ENCODE measurements around the gene MUTYH. TPM values are rescaled to one million over a fixed set of nuclear protein-coding genes. Genes with fewer than 3 reads are reported as not detected.

MUTYH gene
- polyA plus RNA-seq, 2 of the 4 experiments (the other 2 are of a cell fraction): 9.0 to 12.4 TPM

DNA sequence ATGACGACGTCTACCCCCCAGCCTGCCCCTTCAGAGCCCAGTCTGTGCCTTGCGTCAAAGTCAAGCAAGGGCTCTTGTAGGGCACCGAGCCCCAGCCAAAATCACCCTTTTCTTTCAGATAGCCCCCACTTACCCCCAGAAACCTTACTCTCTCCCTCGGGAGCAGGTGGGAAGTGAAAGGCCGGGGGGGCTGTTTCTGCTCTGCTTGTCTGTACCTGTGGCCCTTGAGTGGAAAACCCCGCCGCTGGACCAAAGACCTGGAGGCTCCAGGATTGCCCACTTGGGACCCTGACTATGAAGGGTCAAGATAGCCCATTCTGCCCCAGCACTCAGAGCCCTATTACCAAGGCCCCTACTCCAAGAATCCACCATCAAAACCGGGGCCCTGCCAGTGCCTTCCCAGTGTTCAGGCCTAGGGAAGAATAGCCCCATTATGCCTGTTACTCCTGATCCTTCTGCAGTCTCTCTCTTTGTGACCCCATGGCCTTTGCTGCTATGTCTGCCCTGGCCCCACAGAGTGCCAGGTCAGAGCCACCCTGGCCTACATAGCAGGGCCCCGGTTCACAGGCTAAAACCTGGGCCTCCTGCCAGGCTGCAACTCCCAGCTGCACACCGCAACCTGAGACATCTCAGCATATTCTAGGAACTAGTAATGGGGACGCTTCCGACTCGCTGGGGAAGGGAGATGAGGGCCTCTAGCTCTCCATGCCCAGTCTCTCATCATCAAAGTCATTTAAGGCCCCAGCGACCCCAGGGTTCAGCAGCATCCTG lies 35.7 kb downstream of the MUTYH start:
- no peak for TF ChIP-seq MAFK (IDR thresholded peaks at IDR 0.05; ENCODE audit: partially characterized antibody)
- no peak for TF ChIP-seq RAD21 (conservative IDR thresholded peaks at IDR 0.05 in 1 of 2, IDR thresholded peaks at IDR 0.05 in 1 of 2)
- ATAC-seq: no peak
- peak overlapping the region; percentile 52 for H3K4me3 ChIP-seq
- CTCF ChIA-PET: interaction anchor here (1.1 to 17.3 kb wide), 6 partner anchors 10 to 292 kb away, joined by 3 to 488 read pairs (median 3); partner anchors contain the start of genes HECTD3 and UROD
- peak overlapping the region; percentile 83 for H3K4me2 ChIP-seq
- H3K4me1 ChIP-seq: peaks cover 7% of the 10 kb centered on the region
- no peaks in the 10 kb centered on the region for H3K9me3 ChIP-seq
- POLR2A ChIA-PET: interaction anchor here (1.2 to 2.6 kb wide), 7 partner anchors 20 to 529 kb away, joined by 3 to 57 read pairs (median 6); partner anchors contain the start of genes HECTD3, MUTYH, PLK3 and RPS8
- H3K27ac ChIP-seq: peak overlapping the region; percentile 94 to 99
- no peak for FAIRE-seq
- 34% methylated on average over 5 of the region's 15 CpGs for WGBS (ENCODE audit: missing lambda C conversion rate)
- DNase-seq (ENCODE audit: low read depth in 1 of 2, low spot score in 1 of 2): no peak

- no peaks in the 10 kb centered on the region for H3K9me3 ChIP-seq
- peak; percentile 94 to 95 for ATAC-seq
- peak; percentile 87 to 95 for DNase-seq (ENCODE audit: low read depth in 1 of 2, low spot score in 1 of 2)
- ChIA-PET POLR2A (interaction anchor here (0.6 to 2.6 kb wide), 44 partner anchors 8 to 582 kb away, joined by 3 to 57 read pairs (median 4); partner anchors contain the start of genes AKR1A1, EIF2B3, HECTD3 and HPDL), CTCF (interaction anchor here (0.6 to 17.3 kb wide), 19 partner anchors 9 to 516 kb away, joined by 3 to 488 read pairs (median 3); partner anchors contain the start of genes EIF2B3, HECTD3, HPDL and TOE1)
- H3K4me3 ChIP-seq: peak overlapping the region; percentile 64
- peak overlapping the region; percentile 94 to 99 for H3K27ac ChIP-seq
- H3K4me1 ChIP-seq: peaks cover 7% of the 10 kb centered on the region
- no peak for FAIRE-seq
- 2% methylated on average over 23 of the region's 68 CpGs for WGBS (ENCODE audit: missing lambda C conversion rate)
- H3K4me2 ChIP-seq: peak overlapping the region; percentile 83
- TF ChIP-seq, protein P1, sequence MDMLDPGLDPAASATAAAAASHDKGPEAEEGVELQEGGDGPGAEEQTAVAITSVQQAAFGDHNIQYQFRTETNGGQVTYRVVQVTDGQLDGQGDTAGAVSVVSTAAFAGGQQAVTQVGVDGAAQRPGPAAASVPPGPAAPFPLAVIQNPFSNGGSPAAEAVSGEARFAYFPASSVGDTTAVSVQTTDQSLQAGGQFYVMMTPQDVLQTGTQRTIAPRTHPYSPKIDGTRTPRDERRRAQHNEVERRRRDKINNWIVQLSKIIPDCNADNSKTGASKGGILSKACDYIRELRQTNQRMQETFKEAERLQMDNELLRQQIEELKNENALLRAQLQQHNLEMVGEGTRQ (IDR thresholded peaks at IDR 0.05): no peak
- TF ChIP-seq KDM1A (IDR thresholded peaks at IDR 0.05; ENCODE audit: low read depth) (no peak), FOXS1 (CRISPR knock-in tag; IDR thresholded peaks at IDR 0.05) (no peak), HOXA7 (CRISPR knock-in tag; IDR thresholded peaks at IDR 0.05) (no peak), HOXB5 (CRISPR knock-in tag; IDR thresholded peaks at IDR 0.05) (0 out of 2 replicates have a peak, but pooled peaks have one; percentile 24), ELK1 (IDR thresholded peaks at IDR 0.05; ENCODE audit: low read depth, low read length) (no peak), MYC (IDR thresholded peaks at IDR 0.05; ENCODE audit: borderline replicate concordance, low read length) (peak; percentile 48; the same call in 1 of the 2 replicates), JUNB (IDR thresholded peaks at IDR 0.05) (no peak), MAX (IDR thresholded peaks at IDR 0.05) (peak; percentile 80), SMC3 (IDR thresholded peaks at IDR 0.05) (peak; percentile 77), PHF8 (IDR thresholded peaks at IDR 0.05; ENCODE audit: borderline replicate concordance, low read depth) (peak; percentile 67; the same call in 1 of the 2 replicates), POLR2A (IDR thresholded peaks at IDR 0.05; ENCODE audit: low read length) (peak; percentile 56), NR3C1 (IDR thresholded peaks at IDR 0.05) (no peak), HOXB13 (CRISPR knock-in tag; IDR thresholded peaks at IDR 0.05; ENCODE audit: low read depth) (no peak), EHMT2 (IDR thresholded peaks at IDR 0.05; ENCODE audit: low read depth) (no peak), NPAS2 (CRISPR knock-in tag; IDR thresholded peaks at IDR 0.05; ENCODE audit: borderline replicate concordance) (no peak), HDAC2 (IDR thresholded peaks at IDR 0.05) (no peak), CEBPB (IDR thresholded peaks at IDR 0.05) (peak in 1 of 2 experiments; percentile 43; a peak in 2 of 4 replicates), KDM5A (IDR thresholded peaks at IDR 0.05) (no peak), HMGXB4 (CRISPR knock-in tag; IDR thresholded peaks at IDR 0.05; ENCODE audit: borderline replicate concordance) (no peak), MAFK (IDR thresholded peaks at IDR 0.05; ENCODE audit: partially characterized antibody) (no peak), RFX5 (IDR thresholded peaks at IDR 0.05) (no peak), RAD21 (conservative IDR thresholded peaks at IDR 0.05 in 1 of 2, IDR thresholded peaks at IDR 0.05 in 1 of 2) (peak; percentile 66 to 77)
- TF ChIP-seq, protein P2, sequence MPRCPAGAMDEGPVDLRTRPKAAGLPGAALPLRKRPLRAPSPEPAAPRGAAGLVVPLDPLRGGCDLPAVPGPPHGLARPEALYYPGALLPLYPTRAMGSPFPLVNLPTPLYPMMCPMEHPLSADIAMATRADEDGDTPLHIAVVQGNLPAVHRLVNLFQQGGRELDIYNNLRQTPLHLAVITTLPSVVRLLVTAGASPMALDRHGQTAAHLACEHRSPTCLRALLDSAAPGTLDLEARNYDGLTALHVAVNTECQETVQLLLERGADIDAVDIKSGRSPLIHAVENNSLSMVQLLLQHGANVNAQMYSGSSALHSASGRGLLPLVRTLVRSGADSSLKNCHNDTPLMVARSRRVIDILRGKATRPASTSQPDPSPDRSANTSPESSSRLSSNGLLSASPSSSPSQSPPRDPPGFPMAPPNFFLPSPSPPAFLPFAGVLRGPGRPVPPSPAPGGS (IDR thresholded peaks at IDR 0.05): peak; percentile 60; the same call in 1 of the 3 replicates
- TF ChIP-seq, protein P3, sequence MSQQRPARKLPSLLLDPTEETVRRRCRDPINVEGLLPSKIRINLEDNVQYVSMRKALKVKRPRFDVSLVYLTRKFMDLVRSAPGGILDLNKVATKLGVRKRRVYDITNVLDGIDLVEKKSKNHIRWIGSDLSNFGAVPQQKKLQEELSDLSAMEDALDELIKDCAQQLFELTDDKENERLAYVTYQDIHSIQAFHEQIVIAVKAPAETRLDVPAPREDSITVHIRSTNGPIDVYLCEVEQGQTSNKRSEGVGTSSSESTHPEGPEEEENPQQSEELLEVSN (IDR thresholded peaks at IDR 0.05; ENCODE audit: borderline replicate concordance, low read depth): peak; percentile 51; the same call in 1 of the 2 replicates
- TF ChIP-seq, protein P4, sequence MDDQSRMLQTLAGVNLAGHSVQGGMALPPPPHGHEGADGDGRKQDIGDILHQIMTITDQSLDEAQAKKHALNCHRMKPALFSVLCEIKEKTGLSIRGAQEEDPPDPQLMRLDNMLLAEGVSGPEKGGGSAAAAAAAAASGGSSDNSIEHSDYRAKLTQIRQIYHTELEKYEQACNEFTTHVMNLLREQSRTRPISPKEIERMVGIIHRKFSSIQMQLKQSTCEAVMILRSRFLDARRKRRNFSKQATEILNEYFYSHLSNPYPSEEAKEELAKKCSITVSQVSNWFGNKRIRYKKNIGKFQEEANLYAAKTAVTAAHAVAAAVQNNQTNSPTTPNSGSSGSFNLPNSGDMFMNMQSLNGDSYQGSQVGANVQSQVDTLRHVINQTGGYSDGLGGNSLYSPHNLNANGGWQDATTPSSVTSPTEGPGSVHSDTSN (IDR thresholded peaks at IDR 0.05): 0 out of 2 replicates have a peak, but pooled peaks have one; percentile 55
Measured at GRCh38 chr1:45303520-45304310, 36.5 kb downstream of the MUTYH start.

All from A549 (cell line).